Right hindlimb (tissue), 1 donor: ENCODE measurements around the gene MEIOC.
"Not testable (repeated sequence)": the region's sequence is repeated elsewhere in the genome, so short reads cannot be mapped to it uniquely, and the experiment has no call there.

Experiments
- DNase-seq: peaks from one replicate; pipeline ENCODE4 v3.0.0-alpha.2; 2018

MEIOC gene

GRCh38 chr17:44648963-44649362 is 7.3 kb upstream of the MEIOC start:
- no peak for DNase-seq

DNA sequence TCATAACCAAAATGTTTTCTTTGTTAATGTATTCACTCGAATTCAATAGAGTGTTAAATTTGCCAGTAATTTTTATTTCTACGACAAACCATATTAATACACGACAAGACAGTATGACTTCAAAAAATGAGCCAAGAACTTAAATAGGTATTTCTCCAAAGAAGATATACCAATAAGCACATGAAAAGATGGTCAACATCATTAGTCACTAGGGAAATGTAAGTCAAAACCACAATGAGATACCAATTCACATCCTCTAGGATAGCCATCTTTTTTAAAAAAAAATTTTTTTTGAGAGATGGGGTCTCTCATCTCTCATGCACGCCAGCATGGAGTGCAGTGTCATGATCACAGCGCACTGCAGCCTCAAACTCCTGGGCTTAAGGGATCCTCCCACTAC is 5.0 kb upstream of the MEIOC start:
- no peak for DNase-seq

DNA sequence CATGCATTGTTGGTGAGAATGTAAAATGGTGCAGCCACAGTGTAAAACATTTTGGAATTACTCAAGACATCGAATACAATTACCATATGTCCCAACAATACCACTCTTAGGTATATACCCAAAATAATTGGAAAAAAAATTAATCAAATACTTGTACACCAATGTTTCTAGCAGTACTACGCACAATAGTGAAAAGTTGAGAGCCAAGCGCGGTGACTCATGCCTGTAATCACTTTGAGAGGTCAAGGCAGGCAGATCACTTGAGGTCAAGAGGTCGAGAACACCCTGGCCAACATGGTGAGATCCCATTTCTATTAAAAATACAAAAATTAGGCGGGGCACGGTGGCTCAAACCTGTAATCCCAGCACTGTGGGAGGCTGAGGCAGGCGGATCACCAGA is 3.5 kb upstream of the MEIOC start:
- no peak for DNase-seq

- DNase-seq = no peak
These were observed 2.9 kb upstream of the MEIOC start for GRCh38 chr17:44653384-44653783.

GRCh38 chr17:44653954-44654353 is 2.3 kb upstream of the MEIOC start:
- DNase-seq = no peak

- DNase-seq = no peak
These were observed 5.6 kb downstream of the MEIOC start for GRCh38 chr17:44661835-44662234.

DNA sequence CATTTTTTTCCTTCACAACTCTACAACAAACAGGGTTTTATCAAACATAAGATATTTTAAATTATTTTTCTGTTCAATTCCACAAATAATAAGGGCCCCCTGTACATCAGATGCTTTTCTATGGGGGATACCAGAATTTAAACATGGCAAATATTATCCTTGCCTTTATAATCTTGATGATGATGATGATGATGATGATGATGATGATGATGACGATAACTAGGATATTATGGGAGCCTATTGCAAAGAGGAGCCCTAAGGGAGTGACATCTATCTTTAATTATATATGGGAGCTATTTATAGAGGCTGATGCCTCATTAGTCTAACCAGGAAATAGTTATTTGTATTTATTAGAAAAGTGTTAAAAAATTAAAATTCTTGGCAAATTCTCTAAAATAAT is 6.8 kb downstream of the MEIOC start:
- DNase-seq = no peak

DNA sequence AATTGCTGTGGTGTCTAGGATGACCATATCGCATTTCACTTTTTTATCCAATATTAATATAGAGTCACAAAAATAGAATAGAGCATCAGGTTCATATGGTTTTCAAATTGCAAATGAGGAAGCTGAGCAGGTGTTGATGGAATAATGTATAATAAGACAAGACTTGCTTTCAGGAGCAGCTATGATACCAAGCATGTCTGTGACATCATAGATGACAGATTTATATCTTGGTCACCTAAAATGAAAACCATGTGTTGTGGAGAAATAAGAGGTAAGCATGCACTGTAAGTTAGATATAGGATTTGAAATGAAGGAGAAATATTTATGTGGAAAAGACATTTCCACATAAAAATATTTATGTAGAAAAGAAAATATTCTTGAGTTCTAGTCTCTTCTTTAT is 8.6 kb downstream of the MEIOC start:
- DNase-seq = no peak

DNA sequence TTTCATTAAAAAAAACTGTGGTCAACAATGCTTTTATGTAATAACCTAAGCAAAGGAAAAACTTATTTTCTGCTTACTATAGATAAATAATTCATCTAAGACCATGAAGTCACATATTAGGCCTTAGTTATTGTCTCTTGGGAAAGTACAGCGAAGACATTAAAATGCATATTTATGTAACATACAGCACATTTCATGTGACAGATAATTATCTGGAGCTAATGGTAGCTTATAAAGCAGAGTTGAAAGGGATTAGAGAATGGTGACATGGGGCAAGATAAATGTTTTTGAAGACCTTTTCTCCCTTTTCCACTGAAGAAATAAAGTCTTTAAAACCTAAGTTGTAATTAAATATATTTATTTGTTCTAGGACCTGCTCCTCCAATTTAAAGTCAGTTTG is 9.7 kb downstream of the MEIOC start:
- DNase-seq = no peak

DNA sequence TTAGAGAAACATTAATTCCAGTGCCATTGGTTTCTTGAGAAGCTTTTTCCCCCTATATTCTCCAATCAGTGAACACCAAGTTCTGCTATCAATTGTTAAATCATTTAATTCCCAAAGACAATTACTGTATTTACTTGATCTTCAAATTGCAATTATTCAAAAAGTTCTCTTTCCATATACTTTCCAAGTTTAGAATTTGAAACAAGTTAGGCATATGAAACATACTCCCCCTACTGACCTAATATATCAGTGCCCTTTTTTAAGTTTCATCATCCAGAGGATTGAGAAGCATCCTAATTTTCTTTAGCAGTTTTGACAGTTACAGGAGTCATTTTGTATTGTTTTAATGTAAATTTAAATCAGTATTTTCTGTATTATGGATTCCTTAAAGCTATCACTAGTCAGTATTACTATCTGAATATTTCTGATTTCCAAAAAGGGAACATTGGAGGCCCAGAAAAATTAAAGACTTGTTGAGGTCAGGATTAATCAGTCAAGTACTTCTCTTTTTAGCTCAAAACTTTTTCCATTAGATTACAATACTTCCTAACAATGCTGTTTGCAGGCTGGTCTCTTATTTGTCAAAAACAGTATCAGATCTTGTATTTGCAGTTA is 16.3 kb downstream of the MEIOC start:
- no peak for DNase-seq

DNA sequence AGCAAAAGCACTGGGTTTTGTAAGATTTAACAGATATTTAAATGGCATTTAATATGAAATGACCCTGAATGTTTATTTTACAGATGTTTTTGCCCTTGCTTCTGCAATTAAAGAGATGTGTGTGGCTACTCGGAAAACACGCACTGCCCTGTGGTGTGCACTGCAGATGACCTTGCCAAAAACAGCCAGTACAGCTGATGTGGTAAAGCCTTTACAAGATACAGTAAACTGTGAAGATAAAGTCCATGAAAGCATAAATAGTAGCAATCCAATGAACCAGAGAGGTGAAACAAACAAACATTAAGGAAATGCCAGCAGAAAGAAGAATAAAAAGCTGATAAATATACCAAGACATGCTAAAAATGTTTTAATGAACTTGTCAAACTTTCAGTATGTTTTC is 17.6 kb downstream of the MEIOC start:
- no peak for DNase-seq

DNA sequence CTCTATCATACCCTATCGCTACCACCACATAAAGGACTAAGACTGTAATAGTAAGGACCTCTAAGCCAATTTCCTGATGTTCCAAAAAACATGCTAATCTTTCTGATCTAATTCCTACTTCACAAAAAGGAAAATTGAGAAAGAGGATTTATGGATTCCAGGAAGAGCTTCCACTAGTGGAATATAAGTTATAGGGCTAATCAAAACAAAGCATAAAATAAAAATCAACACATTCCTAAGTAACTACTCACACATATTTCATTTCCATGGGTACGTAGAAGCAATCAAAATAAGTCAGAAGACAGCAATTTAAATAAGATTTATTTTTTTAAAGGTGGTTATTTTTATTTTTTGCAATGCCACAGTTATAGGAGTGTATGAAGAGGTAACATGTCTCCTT is 20.9 kb downstream of the MEIOC start:
- no peak for DNase-seq

DNA sequence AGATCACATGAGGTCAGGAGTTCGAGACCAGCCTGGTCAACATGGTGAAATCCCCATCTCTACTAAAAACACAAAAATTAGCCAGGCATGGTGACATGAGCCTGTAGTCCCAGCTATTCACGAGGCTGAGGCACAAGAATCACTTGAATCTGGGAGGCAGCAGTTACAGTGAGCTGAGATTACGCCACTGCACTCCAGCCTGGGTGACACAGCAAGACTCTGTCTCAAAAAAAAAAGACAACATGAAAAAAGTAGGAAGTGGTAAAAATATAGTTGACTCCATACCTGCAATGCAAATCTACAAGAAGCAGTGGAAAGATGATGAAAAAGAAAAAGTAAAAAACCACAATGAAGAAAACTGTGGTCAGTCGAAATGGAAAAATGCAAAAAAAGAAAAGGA is 27.0 kb downstream of the MEIOC start:
- DNase-seq = not testable (repeated sequence)

DNA sequence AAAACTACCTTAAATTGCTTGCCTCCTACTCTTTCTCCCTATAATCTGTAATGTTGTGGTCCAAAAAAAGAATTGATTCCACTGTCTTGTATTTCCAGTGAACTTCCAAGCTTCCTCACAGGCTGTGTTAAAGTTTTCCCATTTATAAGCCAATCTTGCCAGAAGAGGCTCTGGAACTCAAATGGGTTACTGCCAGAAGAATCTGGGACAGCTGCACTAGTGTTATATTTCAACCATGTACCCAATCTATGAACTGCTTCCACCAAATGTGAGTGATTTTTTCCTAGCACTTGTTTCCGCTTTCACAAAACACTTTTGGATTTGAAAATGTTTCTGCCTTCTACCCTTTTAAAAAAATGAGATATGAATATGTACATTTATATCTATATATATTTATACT is 31.5 kb downstream of the MEIOC start:
- DNase-seq = peak; percentile 27

DNA sequence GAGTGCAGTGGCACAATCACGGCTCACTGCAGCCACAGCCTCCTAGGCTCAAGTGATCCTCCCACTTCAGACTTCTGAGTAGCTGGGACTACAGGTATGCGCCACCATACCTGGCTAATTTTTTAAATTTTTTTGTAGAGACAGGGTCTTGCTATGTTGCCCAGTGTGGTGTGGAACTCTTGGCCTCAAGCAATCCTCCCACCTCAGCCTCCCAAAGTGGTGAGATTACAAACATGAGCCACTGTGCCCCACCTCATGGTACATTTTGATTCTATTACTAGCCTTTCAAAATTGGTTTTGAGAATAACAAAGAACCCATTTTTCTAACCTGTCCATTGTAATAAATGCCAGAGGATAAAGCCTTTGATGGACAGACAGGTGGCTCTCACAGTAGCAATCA is 31.9 kb downstream of the MEIOC start:
- no peak for DNase-seq

DNA sequence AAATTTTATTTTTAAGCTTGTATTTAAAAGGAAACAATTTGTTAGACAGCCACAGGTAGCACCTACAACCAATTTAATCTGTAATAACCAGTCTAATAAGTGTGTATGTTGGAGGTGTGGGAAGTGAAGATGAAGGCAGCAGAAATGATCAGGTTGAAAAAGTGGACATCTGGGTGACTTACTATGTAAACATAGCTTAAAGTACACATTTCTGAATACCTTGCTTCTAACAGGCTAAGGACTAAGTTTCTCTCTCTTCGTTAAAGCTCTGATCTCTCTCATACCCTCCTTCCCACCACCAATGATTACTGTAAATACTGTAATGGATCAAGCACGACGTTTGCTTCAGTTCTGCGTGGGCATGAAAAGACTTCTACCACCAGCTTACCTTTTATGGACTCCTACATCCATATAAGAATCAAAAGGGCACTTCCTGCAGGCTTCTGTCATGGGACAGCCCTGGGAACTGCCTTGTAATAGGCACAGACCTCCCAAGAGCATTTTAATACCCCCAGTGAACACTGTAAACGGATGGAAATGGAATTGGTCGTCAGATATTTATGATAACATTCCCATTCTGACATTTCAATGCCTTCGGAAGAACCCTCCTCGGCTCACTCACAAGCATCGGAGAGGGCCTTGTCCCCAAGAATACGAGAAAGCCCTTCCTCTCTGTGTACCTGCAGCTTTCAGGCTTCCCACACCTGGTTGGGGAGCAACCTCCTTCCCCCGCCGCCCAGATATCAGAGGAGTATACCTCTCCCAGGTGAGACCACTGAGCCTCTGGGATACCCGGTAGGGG is 32.6 kb downstream of the MEIOC start:
- DNase-seq = no peak

- DNase-seq = peak; percentile 94
These were observed 33.4 kb downstream of the MEIOC start, which contains the start of gene CCDC43 for GRCh38 chr17:44689477-44690217. TSS of gene CCDC43 (minus strand) at chr17:44689776. CDS start at chr17:44689753, 23 bp downstream.

DNA sequence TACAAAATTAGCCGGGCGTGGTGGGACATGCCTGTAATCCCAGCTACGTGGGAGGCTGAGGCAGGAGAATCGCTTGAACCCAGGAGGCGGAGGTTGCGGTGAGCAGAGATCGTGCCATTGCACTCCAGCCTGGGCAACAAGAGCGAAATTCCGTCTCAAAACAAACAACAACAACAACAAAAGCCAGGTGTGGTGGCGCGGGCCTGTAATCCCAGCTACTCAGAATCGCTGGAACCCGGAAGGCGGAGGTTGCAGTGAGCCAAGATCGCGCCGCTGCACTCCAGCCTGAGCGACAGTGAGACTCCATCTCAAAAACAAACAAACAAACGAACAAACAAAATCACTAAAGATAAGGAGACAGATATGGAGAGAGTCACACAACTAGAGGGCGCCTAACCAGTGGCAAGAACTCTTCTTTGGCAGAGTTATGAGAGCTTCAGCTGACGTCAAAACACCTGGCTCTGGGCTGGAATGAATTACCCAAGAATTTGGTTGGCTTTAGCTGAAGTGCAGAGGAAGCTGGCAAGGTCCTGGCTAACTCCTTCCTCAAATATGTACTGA is 34.6 kb downstream of the MEIOC start:
- DNase-seq = not testable (repeated sequence)

DNA sequence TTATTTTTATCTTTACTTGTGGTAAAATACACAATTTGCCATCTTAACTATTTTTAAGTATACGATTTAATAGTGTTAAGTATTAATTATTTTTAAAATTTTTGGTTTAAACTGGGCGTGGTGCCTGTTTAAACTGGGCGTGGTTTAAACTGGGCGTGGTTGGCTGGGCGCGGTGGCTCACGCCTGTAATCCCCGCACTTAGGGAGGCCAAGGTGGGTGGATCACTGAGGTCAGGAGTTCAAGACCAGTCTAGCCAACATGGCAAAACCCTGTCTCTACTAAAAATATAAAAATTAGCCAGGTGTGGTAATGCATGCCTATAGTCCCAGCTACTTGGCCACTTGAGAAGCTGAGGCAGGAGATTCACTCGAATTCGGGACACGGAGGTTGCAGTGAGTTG is 37.3 kb downstream of the MEIOC start:
- DNase-seq = no peak

DNA sequence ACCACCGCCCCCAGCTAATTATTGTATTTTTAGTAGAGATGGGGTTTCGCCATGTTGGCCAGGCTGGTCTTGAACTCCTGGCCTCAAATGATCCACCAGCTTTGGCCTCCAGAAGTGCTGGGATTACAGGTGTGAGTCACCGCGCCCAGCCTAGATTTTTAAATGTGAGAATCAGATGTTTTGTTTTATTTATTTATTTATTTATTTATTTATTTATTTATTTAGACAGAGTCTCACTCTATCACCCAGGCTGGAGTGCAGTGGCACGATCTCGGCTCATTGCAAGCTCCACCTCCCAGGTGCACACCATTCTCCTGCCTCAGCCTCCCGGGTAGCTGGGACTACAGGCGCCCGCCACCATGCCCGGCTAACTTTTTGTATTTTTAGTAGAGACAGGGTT is 44.0 kb downstream of the MEIOC start:
- not testable (repeated sequence) for DNase-seq

- no peak for DNase-seq
These were observed 51.6 kb downstream of the MEIOC start for GRCh38 chr17:44707755-44708400.

DNA sequence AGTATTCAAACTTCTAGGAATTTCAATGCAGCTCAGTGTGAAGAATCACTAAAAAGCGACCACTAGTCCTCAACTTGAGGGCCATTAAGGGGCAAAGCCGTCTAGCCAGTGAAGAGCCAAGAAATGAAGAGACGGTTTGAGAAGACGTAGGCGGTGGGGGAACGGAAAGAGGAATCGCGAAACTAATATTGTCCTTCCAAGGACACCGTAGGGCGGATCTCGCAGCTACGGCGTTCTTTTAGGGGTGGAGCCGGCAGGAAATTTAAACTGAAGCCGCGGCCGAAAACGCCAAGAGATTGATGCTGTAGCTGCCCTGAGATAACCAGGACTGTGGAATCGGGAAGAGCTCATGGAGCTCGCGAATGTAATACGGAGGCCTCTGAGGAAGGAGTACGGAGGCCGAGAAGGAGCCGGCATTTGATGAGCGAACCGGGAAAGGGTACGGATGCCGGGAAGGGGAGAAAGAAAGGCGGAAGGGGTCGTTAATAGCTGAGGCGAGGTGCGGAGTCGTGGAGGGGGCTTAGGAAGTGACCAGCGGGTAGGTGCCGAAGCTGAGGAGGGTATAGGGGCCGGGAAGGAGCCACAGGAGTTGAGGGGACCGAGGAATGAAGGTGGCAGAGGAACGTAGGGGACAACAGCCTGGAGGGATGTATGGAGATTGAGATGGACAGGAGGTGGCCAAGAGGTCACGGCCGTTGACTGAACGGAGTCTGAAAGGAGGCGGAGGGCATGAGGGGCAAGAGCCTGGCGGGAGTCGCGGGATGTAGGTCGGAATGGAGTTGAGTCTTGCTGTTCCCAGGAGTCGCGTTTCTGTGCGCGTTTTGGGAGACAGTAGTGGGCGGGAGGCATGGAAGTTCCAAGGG is 52.4 kb downstream of the MEIOC start, which contains the start of gene DBF4B:
DBF4B (plus strand) TSS at position 265 of the 863 bp plus-strand sequence; CDS start at position 421, 156 bp downstream.
- DNase-seq = peak; percentile 91
